Umbilical cord (tissue), 2 donors: ENCODE results near the gene UPF1. TPM values are rescaled to one million over a fixed set of nuclear protein-coding genes. Genes with fewer than 3 reads are reported as not detected.
"Not testable (repeated sequence)": the region's sequence is repeated elsewhere in the genome, so short reads cannot be mapped to it uniquely, and the experiment has no call there.

Experiments used
- DNase-seq: peaks from one replicate; pipeline ENCODE4 v3.0.0-alpha.2; 2015; ENCODE audit warnings: low spot score
- total RNA-seq: library from RNA; depleted of rRNA; stranded (reverse); fragments of >200 nt; gene quantifications from one replicate; pipeline ENCODE4 v1.2.3, GENCODE V29; 2014; ENCODE audit warnings: low replicate concordance; ENCODE audit not compliant: insufficient read depth

UPF1 gene
- total RNA-seq, 1 donor from 2014 or later: 47.7 TPM

DNA sequence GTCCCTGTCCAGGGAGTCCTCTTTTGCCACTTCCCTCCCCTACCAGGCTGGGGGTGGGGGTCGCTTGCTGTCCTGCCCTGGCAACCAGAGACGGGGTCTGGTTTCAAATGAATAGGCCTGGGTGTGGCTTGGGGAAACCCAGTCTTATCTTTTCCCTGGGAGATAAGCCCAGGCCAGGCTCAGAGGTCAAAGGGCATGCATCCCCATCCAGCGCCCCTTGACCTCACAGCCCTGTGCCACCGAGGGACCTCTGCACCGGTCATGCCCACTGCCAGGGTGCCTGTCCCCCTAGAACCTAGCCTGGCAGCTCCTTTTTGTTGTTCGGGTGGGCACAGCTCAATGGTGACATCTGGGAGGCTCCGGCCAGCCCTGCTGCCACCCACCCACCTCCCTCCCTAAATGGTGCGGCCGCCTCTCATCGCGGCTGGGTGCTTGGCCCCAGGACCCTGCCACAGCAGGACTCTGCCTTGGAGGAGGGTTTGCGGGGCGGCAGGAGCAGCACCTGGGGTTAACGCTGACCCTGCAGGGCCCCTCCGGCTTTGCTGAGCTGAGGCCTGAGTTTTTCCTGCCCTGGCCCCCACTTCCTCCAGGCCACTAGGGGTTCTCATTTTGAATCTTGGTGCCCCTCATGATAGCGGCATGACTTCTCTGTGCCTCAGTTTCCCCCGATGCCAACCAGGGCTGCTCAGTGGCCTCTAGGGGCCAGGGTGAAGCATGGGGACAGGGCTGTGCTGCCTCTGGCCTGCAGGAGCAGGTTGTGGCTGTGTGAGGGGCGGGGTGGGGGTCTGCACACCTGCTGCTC is 67.0 kb downstream of the UPF1 start:
- DNase-seq: no peak

DNA sequence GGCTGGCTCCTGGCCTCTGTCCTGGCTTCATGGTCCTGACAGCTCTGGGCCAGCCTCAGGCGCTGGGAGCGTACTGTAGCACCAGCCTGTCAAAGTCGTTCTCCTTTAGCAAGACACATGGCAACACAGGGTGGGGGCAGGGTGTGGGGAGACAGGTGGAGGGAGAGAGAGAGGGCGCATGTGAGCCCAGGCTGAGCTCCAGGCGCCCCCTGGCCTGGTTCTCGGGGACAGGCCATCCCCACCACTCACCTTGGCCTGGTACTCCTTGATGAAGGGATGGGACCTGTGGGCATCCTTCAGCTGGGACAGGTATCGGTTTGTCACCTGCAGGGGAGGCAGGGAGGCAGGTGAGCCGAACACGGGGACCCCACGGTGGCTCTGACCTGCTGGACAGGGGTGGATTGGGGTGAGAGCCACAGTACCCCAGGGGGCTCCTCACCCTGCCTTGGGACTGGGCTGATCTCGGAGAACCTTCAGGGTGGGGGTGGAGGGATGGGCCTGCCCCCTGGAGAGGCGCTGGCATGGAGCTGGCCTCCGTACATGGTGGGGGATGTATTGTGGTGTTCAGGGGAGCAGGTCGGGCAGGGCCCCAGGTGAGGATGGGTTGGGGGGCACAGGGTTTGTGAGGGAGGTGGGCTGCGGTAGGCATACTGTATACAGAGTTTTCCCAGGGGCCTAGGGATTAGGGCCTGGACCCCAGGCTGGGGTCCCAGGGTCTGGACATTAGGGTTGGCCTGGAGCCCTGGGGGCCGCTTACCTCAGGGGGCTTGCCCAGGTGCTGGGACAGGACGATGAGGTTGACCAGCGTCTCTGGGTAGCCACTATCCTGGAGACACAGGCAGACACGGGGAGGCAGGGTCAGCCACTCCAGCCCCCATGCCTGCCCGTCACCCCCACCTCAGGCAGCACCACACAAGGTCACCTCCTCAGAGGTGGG is 68.1 kb downstream of the UPF1 start:
- DNase-seq: no peak

DNA sequence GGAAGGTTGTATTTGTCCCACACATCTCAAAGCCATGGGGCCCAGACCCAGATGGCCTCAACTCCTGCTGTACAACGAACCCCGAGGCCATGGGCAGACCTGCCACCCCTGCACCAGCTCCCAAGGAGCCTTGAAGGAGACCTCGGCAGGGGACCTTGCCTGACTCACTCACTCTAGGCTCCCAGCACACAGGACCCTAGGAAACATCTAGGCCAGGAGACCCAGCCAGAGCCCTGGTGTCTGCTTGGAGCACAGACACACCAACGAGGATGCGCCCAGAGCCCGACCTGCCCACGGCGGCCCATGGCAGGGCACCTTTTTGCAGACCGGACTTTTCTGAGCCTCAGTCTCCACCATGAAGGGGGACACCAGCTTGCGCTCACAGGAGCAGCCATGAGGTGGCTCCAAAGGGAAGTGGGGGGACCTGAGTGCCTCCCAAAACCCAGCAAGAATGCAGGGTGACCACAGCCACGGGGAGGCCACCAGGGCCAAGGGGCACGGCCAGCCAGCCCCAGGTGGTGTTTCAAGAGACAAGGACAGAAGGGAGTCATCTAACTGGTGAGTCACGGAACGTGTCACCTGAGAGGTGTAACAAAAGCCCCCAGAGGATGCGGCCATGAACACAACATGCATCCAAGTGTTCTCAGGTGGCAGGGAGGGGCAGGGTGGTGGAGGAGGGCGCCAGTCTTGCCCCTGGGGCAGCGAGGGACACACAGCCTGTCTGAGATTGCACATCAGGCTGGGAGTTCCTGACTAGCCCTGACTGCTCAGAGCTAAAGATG is 69.1 kb downstream of the UPF1 start:
- no peak for DNase-seq

DNA sequence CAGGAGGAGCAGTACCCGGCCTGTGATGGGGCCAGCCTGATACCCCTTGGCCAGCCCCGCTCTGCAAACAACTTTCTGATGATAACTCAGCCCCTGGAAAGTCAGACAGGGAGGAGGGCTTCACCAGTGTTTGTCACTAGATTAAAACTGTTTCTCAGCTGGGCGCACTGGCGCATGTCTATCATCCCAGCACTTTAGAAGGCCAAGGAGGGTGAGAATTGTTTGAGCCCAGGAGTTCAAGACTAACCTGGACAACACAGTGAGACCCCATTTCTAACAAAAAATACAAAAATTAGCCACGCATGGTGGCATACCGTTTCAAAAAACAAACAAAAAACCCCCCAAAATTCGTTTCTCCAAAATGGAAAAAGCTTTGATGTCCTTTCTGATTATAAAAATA is 69.7 kb downstream of the UPF1 start:
- DNase-seq: no peak

DNA sequence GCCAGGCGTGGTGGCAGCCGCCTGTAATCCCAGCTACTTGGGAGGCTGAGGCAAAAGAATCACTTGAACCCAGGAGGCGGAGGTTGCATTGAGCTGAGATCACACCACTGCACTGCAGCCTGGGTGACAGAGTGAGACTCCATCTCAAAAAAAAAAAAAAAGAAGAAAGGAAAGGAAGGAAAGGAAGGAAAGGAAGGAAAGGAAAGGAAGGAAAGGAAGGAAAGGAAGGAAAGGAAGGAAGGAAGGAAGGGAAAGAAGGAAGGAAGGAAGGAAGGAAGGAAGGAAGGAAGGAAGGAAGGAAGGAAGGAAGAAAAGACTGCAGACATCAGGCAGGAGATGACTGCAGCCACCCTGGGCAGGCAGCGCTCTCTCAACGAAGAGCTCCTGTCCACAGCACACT is 70.8 kb downstream of the UPF1 start:
- DNase-seq: not testable (repeated sequence)

DNA sequence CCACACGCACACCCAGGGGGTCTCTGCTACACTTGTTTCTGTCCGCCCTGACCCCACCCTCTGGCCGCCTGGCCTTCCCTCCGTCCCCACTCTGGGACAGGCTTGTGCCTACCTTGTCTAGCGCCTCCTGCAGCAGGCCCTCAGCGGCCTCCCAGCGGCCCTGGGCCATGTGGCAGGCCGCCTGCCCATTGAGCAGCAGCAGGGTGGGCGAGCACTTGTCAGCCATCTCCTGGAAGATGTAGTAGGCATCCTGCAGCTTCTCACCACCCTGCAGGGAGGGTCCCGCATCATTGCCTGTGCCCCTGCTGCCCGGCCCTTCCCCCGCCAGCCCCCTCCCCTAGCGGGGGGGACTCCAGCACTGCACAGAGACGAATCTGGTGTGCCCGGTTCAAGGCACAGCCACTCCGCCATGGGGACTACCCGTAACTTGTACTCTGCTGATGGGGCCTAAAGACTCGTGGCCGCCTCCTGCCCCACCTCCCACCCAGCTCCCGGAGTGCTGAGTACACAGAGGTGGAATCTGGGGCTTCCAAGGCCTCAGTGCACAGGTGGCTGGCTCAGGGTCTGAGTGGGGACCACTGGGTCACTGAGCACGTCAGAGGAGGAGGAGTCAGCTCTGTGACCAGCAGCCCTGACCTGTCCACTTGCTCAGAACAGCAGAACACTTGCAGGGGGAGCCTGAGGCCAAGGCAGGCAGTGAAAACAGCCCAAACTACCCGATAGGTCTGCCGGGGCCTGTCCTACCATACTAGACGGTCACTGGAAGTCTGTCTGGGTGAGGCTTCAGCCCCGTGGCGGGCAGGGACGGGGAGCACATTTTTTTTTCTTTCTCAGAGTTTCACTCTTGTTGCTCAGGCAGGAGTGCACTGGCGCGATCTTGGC is 71.6 kb downstream of the UPF1 start:
- DNase-seq: no peak

DNA sequence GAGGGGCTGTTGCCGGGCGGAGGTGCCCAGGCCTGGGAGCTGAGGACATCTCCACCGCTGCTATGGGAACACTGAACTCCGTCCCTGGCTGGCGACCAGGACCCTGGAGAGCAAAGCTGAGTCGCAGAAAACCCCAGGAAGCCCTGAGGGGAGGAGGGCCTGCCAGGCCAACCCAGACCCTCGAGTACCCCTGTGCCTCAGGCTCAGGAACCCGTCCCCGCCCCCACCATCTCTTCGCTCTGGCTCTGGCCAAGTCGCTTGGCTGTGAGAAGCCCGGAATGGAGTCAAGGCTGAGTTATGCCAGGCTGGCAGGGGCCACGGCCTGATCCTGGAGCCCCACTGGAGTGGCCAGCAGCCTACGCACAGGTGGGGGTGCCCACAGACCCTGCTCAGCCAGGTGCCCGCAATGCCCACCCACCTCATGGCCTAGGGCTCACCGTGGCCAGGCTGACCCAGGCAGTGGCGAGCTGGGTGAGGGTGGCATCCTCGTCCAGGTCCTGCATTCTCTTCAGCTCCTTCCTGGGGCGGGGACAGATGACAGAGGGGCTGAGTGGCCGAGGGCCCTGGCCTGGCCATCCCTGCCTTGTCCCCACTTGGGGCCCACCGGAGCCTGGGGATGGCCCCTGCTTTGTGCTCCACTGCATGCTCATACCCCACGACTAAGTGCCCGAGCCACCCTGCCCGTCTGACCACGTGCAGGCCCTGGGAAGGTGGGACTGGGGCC is 72.7 kb downstream of the UPF1 start:
- no peak for DNase-seq

DNA sequence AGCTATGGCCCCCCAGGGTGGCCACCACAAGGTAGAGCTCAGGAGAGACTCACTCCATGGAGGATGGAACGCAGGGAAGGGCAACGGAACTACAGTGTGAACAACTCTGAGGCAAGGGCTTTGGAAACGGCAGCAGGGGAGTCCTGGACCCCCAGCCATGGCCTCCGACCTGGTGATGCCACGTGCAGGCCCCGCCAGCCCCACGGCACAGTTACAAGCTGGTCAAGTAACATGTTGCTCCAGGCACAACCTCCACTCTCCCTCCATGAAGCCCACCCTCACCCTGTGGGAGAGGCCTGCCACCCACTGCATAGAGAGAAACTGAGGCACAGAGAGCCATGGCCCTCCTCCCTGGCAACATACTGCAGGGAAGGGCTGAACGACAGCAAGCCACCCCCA is 73.3 kb downstream of the UPF1 start:
- DNase-seq: no peak

DNA sequence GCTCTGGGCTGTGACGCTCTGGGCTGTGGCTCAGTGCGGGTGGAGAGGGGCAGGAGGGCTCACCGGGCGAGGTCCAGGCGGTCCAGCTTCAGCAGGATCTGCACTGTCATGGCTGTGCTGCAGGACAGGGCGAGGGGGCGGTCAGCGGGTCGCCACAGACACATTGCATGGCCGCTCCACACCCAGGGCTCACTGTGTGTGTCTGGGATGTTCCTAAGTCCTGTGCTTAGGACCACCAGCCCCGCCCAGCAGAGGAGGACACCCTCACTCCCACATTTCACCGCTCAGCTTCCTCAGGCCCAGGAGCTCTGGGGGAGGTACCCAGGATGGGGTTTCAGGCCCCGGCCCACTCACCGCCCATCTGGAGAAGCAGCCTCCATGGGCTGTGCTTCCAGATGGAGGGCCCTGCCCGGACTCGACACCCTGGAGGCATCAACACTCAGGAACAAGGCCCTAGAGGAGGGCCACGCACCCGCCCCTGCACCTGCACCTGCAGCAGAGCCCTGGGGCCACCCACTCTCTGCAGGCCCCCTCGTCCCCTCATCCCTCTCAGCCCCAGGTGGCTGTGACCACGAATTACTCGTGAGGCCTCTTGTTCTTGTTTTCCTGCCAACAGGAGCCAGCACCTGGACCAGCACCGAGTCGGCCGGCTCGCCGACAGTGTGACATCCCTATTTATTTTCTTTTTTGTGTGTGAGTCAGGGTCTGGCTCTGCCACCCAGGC is 73.9 kb downstream of the UPF1 start:
- no peak for DNase-seq

DNA sequence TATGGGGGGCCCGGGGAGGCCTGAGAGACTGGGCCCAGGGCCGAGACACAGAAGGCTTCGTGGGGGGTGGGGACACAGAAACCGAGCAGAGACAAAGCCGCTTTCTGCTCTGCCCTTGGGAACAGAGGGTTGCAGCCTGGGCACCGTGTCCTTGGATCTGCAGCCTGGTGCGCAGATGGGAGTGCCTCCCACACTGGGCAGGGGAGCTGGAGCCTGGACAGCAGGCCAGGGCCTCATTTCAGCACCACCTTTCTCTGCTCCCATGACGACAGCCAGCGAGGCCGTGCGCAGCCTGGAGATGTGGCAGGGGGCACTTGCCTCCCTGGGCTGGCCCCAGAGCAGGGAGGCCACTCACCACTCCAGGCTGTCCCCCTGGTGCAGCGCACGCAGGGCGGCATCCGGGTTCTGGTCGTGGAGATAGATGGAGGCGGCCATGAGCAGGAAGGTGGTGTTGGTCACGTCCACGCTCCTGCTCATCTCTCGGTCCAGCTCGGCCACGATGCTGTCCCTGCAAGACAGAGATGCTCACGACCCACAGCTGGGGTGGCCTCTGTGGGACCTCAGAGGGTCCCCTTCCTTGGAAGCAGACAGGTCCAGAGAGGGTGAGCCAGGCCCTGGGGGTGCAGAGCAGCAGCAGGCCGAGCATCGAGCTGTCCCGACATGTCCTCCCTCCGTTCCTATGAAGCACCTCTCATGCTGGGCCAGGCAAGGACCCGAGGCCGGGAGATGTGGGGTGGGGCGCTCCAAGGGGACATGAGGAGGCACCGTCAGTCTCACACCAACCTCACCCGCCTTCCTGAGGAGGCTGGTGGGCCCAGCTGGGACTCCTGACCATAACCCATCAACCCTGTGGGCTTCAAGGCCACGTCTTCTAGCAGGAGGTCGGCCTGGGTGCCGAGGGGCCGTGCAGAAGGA is 75.1 kb downstream of the UPF1 start:
- DNase-seq: no peak

DNA sequence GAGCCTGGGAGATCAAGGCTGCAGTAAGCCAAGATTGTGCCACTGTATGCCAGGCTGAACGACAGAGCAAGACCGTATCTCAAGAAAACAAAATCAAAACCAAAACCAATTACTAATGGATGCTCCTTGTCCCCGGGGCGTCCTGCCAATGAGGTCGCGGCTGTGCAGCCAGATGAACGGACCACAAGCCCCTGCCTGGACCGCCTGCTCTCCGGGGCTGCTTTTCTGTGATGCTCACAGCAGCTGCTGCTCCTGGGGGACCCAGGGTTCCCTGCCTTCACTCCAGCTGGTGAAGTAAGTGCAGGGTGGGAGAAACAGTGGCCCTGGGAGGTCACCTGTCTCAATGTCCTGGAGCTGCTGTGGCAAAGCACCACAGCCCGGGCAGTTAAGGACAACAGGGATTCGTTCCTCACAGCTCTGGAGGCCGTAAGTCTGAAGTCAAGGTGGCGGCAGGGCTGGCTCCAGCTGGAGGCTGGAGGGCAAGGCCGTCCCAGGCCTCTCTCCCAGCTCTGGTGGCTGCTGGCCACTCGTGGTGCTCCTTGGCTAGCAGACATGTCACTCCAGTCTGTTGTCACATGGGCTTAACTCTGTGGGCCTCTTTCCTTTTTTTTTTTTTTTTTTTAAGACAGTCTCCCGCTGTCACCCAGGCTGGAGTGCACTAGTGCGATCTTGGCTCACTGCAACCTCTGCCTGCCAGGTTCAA is 77.3 kb downstream of the UPF1 start:
- DNase-seq: no peak

DNA sequence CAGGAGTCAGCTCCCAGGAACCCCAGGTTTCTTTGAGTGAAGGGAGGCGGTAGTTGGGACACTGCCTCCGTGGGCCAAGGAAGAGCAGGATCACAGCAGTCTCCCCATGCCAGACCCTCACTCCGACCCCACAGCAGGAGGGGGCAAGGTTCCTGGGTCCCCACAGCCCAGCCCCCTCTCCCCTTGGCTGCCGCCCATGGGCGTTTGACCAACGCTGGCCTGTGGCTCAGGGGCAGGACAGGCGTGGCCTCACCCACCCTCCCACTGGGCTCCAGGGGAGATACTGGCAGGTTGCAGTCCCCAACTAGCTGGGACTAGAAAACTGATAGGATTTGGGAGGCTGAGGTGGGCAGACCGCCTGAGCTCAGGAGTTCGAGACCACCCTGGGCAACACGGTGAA is 78.3 kb downstream of the UPF1 start:
- no peak for DNase-seq

DNA sequence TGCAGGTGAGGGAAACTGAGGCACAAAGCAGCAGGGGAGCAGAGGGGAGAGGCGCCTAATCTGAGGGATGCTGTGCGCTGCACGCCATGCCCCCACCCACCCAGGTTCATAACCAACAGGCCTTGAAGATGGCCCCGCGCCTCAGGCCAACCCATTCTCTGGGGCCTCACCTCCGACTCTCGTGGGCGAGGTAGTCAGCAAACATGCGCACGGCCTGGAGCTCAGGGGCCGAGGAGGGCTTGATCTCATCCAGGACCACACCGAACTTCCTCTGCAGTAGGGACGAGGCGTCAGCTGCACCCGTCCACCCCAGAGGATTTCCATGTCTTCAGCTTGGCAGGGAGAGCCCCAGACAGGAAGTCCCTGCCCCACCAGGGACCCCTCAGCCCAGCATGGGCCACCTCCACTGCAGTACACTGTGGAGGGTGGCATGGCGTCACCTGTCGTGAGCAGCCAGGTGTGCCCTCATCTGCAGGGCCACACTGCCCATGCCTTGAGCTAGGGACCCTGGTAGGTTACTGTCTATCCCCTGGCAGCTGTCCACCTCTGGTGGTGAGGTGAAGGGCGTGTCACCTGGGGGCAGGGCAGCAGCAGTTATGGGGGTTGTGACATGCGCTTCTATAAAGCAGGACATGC is 79.2 kb downstream of the UPF1 start:
- DNase-seq: no peak

DNA sequence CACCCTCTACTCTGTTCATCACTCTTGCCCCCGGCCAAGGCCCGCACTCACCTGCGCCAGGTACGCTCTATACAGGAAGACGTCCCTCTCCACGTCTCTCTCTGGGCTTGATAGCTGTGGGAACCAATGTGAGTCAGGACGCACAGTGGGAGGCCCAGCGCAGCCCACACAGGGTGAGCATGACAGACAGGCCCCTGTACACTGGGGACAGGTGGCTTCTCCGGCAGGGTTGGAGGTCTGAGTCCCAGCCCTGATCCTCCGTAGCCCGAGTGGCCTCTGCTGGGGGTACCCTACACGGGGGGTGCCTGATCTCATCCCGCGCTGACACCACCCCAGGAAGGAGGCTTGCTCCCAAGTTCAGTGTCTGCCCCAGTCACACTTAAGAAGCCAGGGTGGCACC is 81.2 kb downstream of the UPF1 start:
- no peak for DNase-seq

DNA sequence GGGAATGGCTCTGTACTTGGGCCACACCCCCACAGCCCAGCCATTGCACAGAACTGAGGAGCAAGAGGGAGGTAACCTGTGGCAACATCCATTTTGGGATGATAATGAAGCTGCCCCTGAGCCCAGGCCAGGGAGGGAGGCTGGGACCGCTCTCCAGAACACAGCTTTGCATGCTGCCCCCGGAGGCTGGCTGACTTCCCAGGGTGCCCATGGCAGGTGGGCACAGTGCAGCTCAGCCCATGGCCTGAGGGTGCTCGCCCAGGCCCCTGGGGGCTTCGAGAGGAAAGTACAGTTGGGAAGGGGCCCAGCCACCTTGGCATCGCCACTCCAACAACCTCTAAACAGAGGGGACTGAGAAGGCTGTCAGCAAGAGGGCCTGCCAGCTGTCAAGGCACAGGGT is 81.7 kb downstream of the UPF1 start:
- no peak for DNase-seq

DNA sequence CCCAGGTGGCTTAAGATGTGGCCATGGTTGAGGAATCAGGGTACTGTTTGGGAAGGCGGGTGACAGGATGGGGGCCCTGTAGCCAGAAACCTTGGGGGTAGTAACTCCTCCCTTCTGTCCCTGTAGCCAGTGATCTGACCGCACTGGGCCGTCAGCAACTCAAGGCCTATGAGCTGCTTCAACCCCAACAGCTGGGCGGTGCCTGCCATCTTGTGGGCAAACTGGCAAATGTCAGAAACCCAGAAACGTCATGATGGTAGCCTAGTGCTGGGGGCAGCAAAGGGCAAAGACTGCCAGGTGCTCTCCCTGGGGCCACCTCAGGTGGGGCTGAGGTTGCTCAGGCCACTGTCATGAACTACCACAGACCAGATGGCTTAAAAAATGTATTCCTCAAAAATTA is 83.9 kb downstream of the UPF1 start:
- no peak for DNase-seq

DNA sequence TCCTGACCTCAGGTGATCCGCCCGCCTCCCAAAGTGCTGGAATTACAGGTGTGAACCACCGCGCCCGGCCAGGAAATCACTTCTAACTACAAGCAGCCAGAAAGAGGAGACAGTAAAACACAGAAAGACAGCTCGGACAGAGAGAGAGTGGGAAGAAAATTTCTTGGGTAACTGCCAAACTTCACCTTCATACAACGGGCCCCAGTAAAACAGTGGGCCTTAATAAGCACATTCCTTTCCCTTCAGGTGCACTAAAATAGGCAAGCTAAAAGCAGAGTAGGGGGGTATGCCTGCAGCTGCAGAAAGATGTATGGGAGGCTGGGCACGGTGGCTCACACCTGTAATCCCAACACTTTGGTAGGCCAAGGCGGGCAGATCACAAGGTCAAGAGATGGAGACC is 85.8 kb downstream of the UPF1 start:
- not testable (repeated sequence) for DNase-seq
